Smooth muscle cell of the brain vasculature (primary cell): ENCODE measurements around the gene VAMP8.
"Not testable (repeated sequence)": the region's sequence is repeated elsewhere in the genome, so short reads cannot be mapped to it uniquely, and the experiment has no call there.

ENCODE experiments used
- DNase-seq: peaks from one replicate; pipeline ENCODE4 v3.0.0-alpha.2; 2012; ENCODE audit warnings: low read depth, low spot score

Gene VAMP8

GRCh38 chr2:85579266-85579935 lies 2.0 kb downstream of the VAMP8 start:
- DNase-seq: peak; percentile 92

GRCh38 chr2:85580206-85580605 lies 2.8 kb downstream of the VAMP8 start:
- DNase-seq: no peak

GRCh38 chr2:85582492-85582891 lies 5.1 kb downstream of the VAMP8 start:
- DNase-seq: no peak

- no peak for DNase-seq
These were observed 6.4 kb downstream of the VAMP8 start for GRCh38 chr2:85583667-85584353.

GRCh38 chr2:85584354-85584856 lies 7.0 kb downstream of the VAMP8 start, which contains the start of gene VAMP5:
VAMP5 (plus strand) TSS chr2:85584431; CDS start chr2:85584491, 60 bp downstream.
- no peak for DNase-seq

GRCh38 chr2:85584857-85585780 lies 7.7 kb downstream of the VAMP8 start:
- DNase-seq: no peak

GRCh38 chr2:85585781-85586105 lies 8.4 kb downstream of the VAMP8 start:
- DNase-seq: no peak

GRCh38 chr2:85588236-85588635 lies 10.8 kb downstream of the VAMP8 start:
- no peak for DNase-seq

- DNase-seq: no peak
These were observed 11.3 kb downstream of the VAMP8 start for GRCh38 chr2:85588645-85589044.

GRCh38 chr2:85589181-85589580 lies 11.8 kb downstream of the VAMP8 start:
- no peak for DNase-seq

GRCh38 chr2:85589982-85590791 lies 12.8 kb downstream of the VAMP8 start:
- peak; percentile 100 for DNase-seq

- DNase-seq: no peak
These were observed 13.6 kb downstream of the VAMP8 start for GRCh38 chr2:85590950-85591349.

GRCh38 chr2:85591563-85591962 lies 14.2 kb downstream of the VAMP8 start:
- DNase-seq: no peak

- not testable (repeated sequence) for DNase-seq
These were observed 14.9 kb downstream of the VAMP8 start for GRCh38 chr2:85592299-85592698.

- DNase-seq: no peak
These were observed 15.6 kb downstream of the VAMP8 start for GRCh38 chr2:85593023-85593422.

- DNase-seq: no peak
These were observed 17.4 kb downstream of the VAMP8 start for GRCh38 chr2:85594715-85595300.

GRCh38 chr2:85595301-85596025 lies 18.1 kb downstream of the VAMP8 start, which contains the start of gene RNF181:
RNF181 (plus strand) TSS chr2:85595745; CDS start chr2:85595764, 19 bp downstream.
- DNase-seq: peak; percentile 92

- DNase-seq: no peak
These were observed 18.6 kb downstream of the VAMP8 start for GRCh38 chr2:85596026-85596333.

- DNase-seq: no peak
These were observed 19.2 kb downstream of the VAMP8 start for GRCh38 chr2:85596486-85597143.

- DNase-seq: no peak
These were observed 19.9 kb downstream of the VAMP8 start for GRCh38 chr2:85597241-85597640.
